Activated naive CD4-positive, alpha-beta T cell treated with anti-CD3 and anti-CD28 coated beads, Interleukin-2, amount 50 U/mL, for 16 hours (primary cell): ENCODE measurements around the gene ZDHHC8.

ENCODE experiments used
- DNase-seq: peaks from one replicate; pipeline ENCODE4 v3.0.0-alpha.2; 2020

ZDHHC8 gene

GRCh38 chr22:20115691-20116375 is 15.8 kb upstream of the ZDHHC8 start, which contains the start of gene RANBP1:
TSS of gene RANBP1 (plus strand) at chr22:20116104. CDS start at chr22:20116185, 81 bp downstream.
- no peak for DNase-seq

DNA sequence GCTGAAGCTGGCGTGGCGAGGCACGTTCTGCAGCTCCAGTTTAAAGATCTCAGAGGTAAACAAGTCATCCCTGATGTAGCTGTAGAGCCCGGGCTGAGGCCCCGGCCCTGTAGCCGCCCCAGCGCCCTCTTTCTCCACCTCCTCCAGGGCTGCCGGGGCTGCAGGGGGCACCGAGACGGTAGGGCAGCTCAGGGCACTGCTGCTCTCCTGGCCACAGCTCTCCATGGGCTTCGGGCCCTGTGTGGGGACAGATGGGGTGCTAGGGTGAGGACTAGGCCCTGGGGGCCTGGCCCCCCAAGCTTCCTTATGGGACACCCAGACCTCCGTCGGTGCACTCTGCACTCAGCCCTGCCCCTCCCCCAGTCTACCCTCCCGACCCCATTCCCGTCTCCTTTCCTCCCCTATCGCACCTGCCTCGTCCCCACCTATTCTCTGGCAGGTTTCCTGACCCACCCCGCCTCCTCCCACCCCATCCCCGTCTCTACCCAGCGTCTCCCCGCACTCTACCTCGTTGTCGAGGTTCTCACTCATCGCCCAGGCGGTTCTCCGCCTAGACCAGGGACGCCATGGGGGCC is 15.1 kb upstream of the ZDHHC8 start:
- no peak for DNase-seq

DNA sequence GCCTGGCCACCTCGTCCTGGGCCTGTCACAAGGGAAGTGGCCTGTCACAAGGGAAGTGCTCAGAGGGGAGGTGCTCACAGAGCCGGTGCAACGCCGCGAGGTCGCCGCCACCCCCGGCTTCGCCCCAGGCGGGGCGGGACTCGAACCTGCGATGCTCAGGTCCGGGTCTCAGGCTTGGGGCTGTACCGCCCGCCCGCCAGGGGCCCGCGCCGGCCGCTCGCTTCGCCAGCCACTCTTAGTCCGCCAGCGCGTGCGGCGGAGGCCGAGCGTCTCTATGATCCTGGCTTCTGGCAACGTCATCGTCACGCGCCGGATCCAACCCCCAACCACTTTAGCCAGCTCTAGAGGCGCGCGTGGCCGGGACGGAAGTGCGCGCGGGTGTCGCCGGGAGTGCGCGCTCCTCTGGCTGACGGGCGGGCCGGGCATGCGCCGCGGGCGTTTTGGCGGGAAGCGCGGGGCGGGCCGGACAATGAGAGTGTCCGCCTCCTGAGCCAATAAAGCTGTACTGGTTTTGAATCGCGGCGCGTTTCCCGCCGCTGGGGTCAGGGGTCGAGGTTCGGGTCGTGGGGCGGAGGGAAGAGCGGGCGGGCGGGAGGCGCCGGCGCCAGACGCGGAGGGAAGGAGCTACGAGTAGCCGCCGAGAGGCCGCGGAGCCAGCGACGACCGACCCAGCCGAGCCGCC is 14.5 kb upstream of the ZDHHC8 start, which contains the start of gene TRMT2A:
TRMT2A (minus strand) TSS at position 276 of the 682 bp plus-strand sequence. CDS start 320 bp downstream, outside the sequence.
- peak; percentile 97 for DNase-seq

GRCh38 chr22:20117633-20118299 is 13.8 kb upstream of the ZDHHC8 start:
- peak; percentile 81 for DNase-seq

- DNase-seq = no peak
Observed at GRCh38 chr22:20118300-20119020, 13.1 kb upstream of the ZDHHC8 start.

- DNase-seq = no peak
Observed at GRCh38 chr22:20121856-20122415, 9.7 kb upstream of the ZDHHC8 start.

DNA sequence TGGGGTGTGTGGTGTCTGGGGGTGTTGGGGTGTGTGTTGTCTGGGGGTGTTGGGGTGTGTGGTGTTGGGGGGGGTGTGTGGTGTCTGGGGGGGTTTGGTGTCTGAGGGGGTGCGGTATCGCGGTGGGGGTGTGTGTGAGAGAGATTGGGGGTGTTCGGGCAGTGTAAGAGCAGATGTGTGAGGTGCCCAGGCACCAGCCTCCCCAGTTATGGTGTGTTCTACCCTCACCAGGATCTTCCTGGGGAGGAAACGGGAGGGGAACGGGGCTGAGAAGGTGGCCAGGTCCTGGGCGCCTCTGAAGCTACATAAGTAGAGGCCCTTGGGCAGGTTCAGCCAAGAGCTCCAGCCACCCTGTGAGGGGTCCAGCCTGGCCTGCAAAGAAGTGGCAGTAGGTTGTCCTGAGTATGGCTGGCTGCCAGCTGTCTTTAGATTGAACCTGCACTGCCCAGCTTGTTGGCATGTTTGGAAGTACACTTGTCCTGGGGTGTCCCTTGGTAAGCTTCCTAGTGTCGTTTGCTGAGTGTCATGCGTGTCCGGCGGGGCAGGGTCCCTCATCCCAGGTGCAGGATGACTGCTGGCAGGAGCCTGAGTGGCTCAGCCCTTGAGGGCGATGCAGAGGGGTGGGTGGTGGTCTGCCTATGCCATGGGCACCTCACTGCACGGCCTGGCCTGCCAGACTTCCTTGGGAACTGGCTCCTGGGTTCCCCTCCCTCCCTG is 8.1 kb upstream of the ZDHHC8 start:
- DNase-seq = no peak

DNA sequence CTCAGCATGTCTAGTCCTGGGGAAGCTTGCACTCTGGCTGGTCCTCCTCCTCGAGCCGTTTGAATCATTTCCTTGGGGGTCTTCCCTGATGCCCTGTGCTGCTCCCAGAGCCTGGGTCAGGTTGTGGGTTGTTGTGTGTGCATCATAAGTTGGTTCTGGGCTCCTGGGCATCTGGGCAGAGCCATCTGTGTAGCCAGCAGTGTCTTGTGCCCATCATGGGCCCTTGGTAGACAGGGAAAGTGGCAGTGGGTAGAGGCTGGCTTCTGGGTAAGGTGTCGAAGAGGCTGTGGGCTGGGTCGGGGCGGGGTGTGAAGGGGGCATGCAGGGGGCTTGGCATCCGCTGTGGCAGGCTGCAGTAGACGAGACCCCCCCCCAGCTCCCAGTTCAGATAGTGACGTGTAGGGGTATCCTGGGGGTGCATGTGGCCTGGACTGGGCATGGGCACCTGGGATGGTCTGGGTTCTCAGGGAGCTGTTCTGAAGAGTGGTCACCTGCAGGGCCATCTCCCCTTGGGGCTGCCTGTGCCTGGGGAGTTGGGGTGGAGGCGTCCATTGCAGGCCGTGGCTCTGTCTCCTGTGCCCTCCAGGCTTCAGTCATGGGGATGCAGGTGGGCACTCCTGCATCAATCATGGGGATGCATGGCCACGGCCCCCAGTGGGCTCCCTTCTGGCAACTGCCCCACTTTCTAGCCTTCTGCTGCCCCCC is 7.4 kb upstream of the ZDHHC8 start:
- DNase-seq = no peak

GRCh38 chr22:20125201-20126174 is 6.1 kb upstream of the ZDHHC8 start:
- DNase-seq = no peak

- no peak for DNase-seq
Observed at GRCh38 chr22:20126284-20127029, 5.1 kb upstream of the ZDHHC8 start.

DNA sequence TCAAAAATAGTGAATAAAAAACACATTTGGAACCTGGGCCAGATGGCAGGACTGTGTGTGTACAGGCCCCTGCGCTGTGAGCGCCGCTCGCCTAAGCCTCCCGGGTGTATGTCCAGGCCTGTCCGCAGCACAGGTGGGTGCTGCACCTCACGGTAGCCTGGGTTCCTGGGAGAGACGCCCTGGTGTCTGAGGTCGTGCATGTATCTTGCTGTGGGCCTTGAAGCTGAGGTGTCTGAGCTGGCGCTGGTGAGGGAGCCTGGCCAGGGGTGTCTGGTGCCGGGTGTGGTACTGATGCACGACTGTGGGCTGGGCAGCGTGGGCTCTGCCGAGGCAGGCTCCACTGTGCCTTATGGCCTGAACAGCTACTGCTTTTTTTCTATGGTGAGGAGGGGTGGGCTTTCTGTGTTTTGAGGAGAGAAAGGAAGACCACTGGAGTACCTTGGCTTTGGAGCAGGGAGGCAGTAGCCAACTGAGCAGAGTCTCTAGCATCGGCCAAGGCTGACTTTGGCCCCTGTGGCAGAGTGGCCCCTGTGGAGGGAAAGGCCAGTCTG is 4.2 kb upstream of the ZDHHC8 start:
- DNase-seq = no peak

DNA sequence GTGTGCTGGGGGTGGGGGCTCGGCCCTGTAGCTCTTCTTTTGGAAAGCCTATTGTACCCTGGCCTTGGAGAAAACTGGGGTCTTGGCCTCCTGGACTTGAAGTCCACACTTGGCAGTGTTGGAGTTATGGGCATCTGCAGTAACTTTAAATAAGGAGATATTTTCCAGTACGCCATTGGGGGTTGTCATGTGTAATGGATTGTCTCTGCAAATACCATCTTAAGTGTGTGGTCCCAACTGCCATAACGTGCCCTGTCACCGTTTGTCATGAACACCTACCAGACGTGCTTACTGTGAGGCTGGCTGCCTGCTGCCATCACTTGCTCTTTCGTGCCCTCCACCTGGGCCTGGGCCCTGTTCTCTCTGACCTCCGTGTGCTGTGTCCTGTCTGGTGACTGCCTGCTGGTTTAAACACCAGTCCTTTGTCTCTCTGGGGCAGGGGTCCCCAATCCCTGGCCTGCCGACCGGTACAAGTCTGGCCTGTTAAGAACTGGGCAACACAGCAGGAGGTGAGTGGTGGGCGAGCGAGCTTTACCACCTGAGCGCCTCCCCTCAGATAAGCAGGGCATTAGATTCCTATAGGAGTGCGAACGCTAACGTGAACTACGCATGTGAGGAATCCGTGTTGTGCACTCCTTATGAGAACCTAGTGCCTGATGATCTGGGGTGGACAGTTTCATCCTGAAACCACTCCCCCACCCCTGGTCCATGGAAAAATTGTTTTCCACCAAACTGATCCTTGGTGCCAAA is 3.6 kb upstream of the ZDHHC8 start:
- DNase-seq = no peak

- DNase-seq = no peak
Observed at GRCh38 chr22:20128619-20128901, 3.0 kb upstream of the ZDHHC8 start.

DNA sequence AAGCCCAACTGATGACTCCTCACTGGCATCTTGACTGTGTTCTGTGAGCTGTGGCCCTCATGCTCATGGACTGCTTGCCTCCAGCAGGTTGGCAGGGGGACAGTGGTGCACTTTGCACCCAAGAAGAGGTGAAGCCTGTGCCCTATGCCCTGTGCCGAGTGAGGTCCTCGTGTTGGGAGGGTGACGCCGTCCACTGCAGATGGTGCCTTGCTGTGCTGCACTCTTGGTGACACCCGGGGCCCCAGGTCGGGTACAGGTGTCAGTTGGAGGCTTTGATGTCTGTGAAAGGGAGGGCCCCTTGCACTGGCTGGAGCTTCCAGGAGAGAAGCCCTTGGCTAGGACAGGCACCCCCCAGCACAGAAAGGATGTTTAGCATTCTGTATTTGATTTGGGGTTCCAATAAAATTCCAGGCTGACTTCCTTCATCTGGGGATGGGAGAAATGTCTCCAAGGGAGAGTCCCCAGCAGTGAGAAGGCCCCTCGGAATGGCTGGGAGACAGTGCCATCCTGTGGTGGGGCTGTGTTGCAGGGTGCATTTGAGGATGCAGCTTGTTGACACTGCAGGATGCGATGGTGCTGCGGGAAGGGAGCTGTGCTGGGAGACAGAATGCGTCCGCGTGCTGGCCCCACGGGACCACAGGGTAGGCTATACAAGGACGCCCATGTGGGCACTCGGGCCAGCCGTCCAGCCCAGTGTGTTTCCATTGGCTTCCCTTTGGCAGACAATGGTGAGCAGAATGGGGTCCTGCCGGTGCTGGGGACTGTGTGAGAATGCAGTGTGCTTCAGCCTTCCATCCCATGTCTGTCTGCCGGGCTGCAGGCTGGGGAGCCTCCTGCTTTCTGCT is 2.5 kb upstream of the ZDHHC8 start:
- peak; percentile 55 for DNase-seq

- DNase-seq = no peak
Observed at GRCh38 chr22:20129747-20130014, 1.9 kb upstream of the ZDHHC8 start.

DNA sequence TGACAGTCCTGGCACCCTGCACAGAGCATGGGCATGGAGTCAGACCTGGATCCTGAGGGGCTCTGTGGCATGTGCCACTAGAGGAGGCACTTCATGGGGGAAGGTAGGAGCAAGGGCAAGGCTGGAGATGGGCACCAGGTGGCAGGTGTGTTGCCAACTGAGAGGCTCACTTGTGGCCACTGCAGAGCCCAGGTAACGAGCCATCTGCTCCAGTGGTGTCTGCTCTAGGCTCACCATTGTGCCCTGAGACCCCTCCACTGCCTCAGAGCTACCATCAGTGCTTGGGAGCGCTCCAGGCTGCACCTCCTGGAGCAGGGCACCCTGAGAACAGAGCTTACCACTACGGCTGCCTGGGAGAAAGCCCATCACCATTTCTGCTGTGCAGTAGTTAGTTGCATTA is 1.3 kb upstream of the ZDHHC8 start:
- no peak for DNase-seq
